Epithelial cell of esophagus (primary cell): Measurements from ENCODE around the gene NHEJ1.

Experiments
- DNase-seq: peaks from one replicate; pipeline ENCODE4 v3.0.0; 2010; ENCODE audit warnings: low read depth
- H3K4me3 ChIP-seq: 2 replicates; pipeline ENCODE4 v1.5.1; 2011; ENCODE audit warnings: mild to moderate bottlenecking, low read length, control low read depth
- CTCF ChIP-seq: IDR thresholded peaks from 2 replicates; pipeline ENCODE4 v1.5.1; 2011; ENCODE audit warnings: low read depth, mild to moderate bottlenecking, low read length, control low read depth, inconsistent platforms; ENCODE audit not compliant: insufficient read depth; ENCODE audit errors: missing control alignments

The NHEJ1 gene

GRCh38 chr2:219037783-219038499 lies 122.7 kb downstream of the NHEJ1 start:
- no peak for TF ChIP-seq CTCF
- H3K4me3 ChIP-seq, result no peak overlapping the region
- DNase-seq, result no peak

GRCh38 chr2:219035942-219036341 lies 124.7 kb downstream of the NHEJ1 start:
- no peak for TF ChIP-seq CTCF
- no peak for DNase-seq
- H3K4me3 ChIP-seq, result no peak overlapping the region

- TF ChIP-seq CTCF, result no peak
- H3K4me3 ChIP-seq, result no peak overlapping the region
- DNase-seq, result no peak
Measured at GRCh38 chr2:219034823-219035222, 125.8 kb downstream of the NHEJ1 start.

GRCh38 chr2:219032051-219032745 lies 128.4 kb downstream of the NHEJ1 start:
- no peak overlapping the region for H3K4me3 ChIP-seq
- no peak for TF ChIP-seq CTCF
- no peak for DNase-seq

GRCh38 chr2:219031005-219031738 lies 129.4 kb downstream of the NHEJ1 start:
- no peak overlapping the region for H3K4me3 ChIP-seq
- DNase-seq, result no peak
- no peak for TF ChIP-seq CTCF

GRCh38 chr2:219030177-219030940 lies 130.3 kb downstream of the NHEJ1 start:
- no peak for DNase-seq
- H3K4me3 ChIP-seq, result no peak overlapping the region
- TF ChIP-seq CTCF, result no peak
